Pancreas (tissue), 10 donors: Measurements from ENCODE around the gene FXN. TPM values are rescaled to one million over a fixed set of nuclear protein-coding genes. Genes with fewer than 3 reads are reported as not detected.

Experiments used
- ATAC-seq, 4 donors: fragments of 200-7000 bp; cut with Tn5 transposase; one replicate each; pipeline versions ENCODE4 v1.8.0 to v1.9.1; 2020; ENCODE audit warnings: mild to moderate bottlenecking in 4 of 4, moderate library complexity in 4 of 4
- DNase-seq, 6 donors: peaks; one replicate each; pipeline ENCODE4 v3.0.0-alpha.2; 2020
- FAIRE-seq: peaks from 2 replicates; lab custom pipeline; 2012; peaks lifted over from hg19 to GRCh38; lab: Jason Lieb, UNC
- H3K27ac ChIP-seq, 4 donors: fragments of 200-600 bp; sonication (generic); 1 replicate in 3 of 4; 2 replicates in 1 of 4; pipeline versions ENCODE4 v1.5.0 to v1.8.0; 2020
- H3K27me3 ChIP-seq, 4 donors: fragments of 200-600 bp; one replicate each; pipeline ENCODE4 v1.8.0; 2021
- H3K36me3 ChIP-seq, 3 donors: fragments of 200-600 bp; sonication (generic) in 1 of 3; one replicate each; pipeline versions ENCODE4 v1.5.0 to v1.8.0; 2020 to 2021
- H3K4me1 ChIP-seq, 3 donors: fragments of 200-600 bp; one replicate each; pipeline ENCODE4 v1.8.0; 2021
- H3K4me3 ChIP-seq, 4 donors: fragments of 200-600 bp; sonication (generic) in 2 of 4; one replicate each; pipeline versions ENCODE4 v1.5.0 to v1.8.0; 2020 to 2021
- H3K9me3 ChIP-seq, 4 donors: fragments of 200-600 bp; one replicate each; pipeline ENCODE4 v1.8.0; 2021
- WGBS, 2 donors: extraction: QIAGEN DNeasy Blood & Tissue Kit; methylation state at CpG; one replicate each; pipeline ENCODE4 v1.1.7; 2013; 5-methylcytosine and 5-hydroxymethylcytosine counted together
- intact Hi-C, 3 donors: fragments of 100-400 bp; cut with DNase I; formaldehyde crosslinking; loops; one replicate each; pipeline versions ENCODE4 v1.11.1 to v1.14.2; 2022
- polyA plus RNA-seq, 2 donors: library from polyadenylated mRNA; stranded (reverse); fragments of 200-250 nt; gene quantifications; one replicate each; pipeline ENCODE4 v1.2.3, GENCODE V29; 2013
- total RNA-seq, 6 donors: library from RNA; stranded (reverse); fragmentation: NEBNext Ultra II Directional in 4 of 6; extraction: Animal tissue kit (Norgen Biotek cat#: 25700) in 4 of 6; gene quantifications; one replicate each; pipeline versions ENCODE4 v1.2.1 to v1.2.4, GENCODE V29; 2021 to 2023
- TF ChIP-seq, protein P1 (sequence below), 4 donors: fragments of 200-600 bp; sonication (generic) in 3 of 4; IDR thresholded peaks; one replicate each; pipeline versions ENCODE4 v1.5.0 to v1.8.0; 2021; ENCODE audit warnings: antibody characterized with exemption in 4 of 4
- donor health status: healthy with polysubstance abuse.
- donor health status: DM: no; HTN: no; CAD: no; lungs with moderate emphysema.
- donor health status: DM: no; HTN: no; CAD: no.
- donor health status: control.
- donor health status: control.
- donor health status: Bipolar disorder and iron deficiency.
- donor health status: DM: yes; HTN: yes; CAD: no.
- donor health status: DM: no; HTN: no; CAD: no.
- donor health status: DM: no; HTN: no; CAD: no.
- donor health status: DM: yes; HTN: yes; CAD: no.

The FXN gene
- total and polyA plus RNA-seq, 8 donors = 6.2 to 12.0 (median 8.9) TPM

- intact Hi-C loops = no loop called here
- no peak for FAIRE-seq
- Histone ChIP-seq H3K4me3 (peak overlapping the region; percentile 84 to 94 (median 88)), H3K27me3 (no peaks in the 10 kb centered on the region), H3K4me1 (peaks cover 4 to 8% (median 5%) of the 10 kb centered on the region in 3 donors), H3K36me3 (no peaks in the 10 kb centered on the region), H3K27ac (peak overlapping the region; percentile 95 to 99 (median 98)), H3K9me3 (no peaks in the 10 kb centered on the region)
- TF ChIP-seq, protein P1, sequence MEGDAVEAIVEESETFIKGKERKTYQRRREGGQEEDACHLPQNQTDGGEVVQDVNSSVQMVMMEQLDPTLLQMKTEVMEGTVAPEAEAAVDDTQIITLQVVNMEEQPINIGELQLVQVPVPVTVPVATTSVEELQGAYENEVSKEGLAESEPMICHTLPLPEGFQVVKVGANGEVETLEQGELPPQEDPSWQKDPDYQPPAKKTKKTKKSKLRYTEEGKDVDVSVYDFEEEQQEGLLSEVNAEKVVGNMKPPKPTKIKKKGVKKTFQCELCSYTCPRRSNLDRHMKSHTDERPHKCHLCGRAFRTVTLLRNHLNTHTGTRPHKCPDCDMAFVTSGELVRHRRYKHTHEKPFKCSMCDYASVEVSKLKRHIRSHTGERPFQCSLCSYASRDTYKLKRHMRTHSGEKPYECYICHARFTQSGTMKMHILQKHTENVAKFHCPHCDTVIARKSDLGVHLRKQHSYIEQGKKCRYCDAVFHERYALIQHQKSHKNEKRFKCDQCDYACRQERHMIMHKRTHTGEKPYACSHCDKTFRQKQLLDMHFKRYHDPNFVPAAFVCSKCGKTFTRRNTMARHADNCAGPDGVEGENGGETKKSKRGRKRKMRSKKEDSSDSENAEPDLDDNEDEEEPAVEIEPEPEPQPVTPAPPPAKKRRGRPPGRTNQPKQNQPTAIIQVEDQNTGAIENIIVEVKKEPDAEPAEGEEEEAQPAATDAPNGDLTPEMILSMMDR (IDR thresholded peaks at IDR 0.05) = no peak
- peak; percentile 51 to 64 (median 60) for ATAC-seq
- peak; percentile 65 to 82 (median 74) for DNase-seq
- 0% methylated on average over 78 to 86 of the region's 86 CpGs for WGBS, 2 donors
Observed at GRCh38 chr9:69121155-69122081, 85.9 kb downstream of the FXN start.

GRCh38 chr9:69122082-69122548, 86.6 kb downstream of the FXN start:
- peak overlapping the region; percentile 95 to 99 (median 98) for H3K27ac ChIP-seq
- no peaks in the 10 kb centered on the region for H3K36me3 ChIP-seq
- DNase-seq (peak; percentile 69 to 86 (median 74)), FAIRE-seq (no peak), ATAC-seq (peak; percentile 57 to 73 (median 64))
- H3K4me3 ChIP-seq = peak overlapping the region; percentile 84 to 94 (median 88)
- H3K9me3 ChIP-seq = no peaks in the 10 kb centered on the region
- TF ChIP-seq, protein P1 (IDR thresholded peaks at IDR 0.05) = no peak
- whole genome bisulfite sequencing, 2 donors = 0 to 1% methylated on average over 28 of the region's 28 CpGs
- H3K27me3 ChIP-seq = no peaks in the 10 kb centered on the region
- peaks cover 4 to 8% (median 5%) of the 10 kb centered on the region in 3 donors for H3K4me1 ChIP-seq
- intact Hi-C loops = no loop called here

DNA sequence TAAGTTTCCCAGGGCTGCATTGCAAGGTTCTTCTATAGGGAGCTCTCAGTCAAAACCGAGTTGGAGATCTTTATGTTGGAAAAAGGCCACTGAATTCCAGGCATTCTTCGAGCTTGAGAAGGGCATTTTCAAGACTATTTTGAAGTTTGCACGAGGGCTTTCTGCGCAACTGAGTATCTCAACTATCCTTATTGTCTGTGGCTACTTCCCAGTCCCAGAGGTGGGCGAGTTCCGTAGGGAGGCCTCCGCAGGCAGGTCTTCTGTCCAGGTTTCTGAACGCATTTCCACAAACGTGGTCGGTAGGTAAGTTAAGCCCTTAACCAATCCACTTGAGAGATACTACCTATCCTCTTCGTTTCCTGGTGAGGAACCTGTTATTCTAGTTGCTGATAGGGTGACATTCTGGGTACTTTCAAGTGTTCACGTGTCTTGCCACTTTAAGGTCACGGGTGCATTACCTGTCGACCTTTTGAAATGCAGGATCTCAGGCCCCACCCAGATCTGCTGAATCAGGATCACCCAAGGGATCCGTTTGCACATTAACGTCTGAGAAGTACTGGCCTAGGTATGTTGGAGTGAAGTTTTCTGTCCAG, 87.1 kb downstream of the FXN start:
- Histone ChIP-seq H3K27ac (peak overlapping the region; percentile 95 to 99 (median 98)), H3K4me1 (peaks cover 4 to 8% (median 5%) of the 10 kb centered on the region in 3 donors), H3K4me3 (peak overlapping the region; percentile 84 to 94 (median 88)), H3K36me3 (no peaks in the 10 kb centered on the region), H3K9me3 (no peaks in the 10 kb centered on the region), H3K27me3 (no peaks in the 10 kb centered on the region)
- intact Hi-C loops = no loop called here
- 8 to 9% methylated on average over 16 of the region's 16 CpGs for WGBS, 2 donors
- ATAC-seq = peak; percentile 4 to 39 (median 26)
- TF ChIP-seq, protein P1 (IDR thresholded peaks at IDR 0.05) = no peak
- no peak for FAIRE-seq
- peak in 3 of 6 donors; percentile 31 to 48 (median 39) for DNase-seq

DNA sequence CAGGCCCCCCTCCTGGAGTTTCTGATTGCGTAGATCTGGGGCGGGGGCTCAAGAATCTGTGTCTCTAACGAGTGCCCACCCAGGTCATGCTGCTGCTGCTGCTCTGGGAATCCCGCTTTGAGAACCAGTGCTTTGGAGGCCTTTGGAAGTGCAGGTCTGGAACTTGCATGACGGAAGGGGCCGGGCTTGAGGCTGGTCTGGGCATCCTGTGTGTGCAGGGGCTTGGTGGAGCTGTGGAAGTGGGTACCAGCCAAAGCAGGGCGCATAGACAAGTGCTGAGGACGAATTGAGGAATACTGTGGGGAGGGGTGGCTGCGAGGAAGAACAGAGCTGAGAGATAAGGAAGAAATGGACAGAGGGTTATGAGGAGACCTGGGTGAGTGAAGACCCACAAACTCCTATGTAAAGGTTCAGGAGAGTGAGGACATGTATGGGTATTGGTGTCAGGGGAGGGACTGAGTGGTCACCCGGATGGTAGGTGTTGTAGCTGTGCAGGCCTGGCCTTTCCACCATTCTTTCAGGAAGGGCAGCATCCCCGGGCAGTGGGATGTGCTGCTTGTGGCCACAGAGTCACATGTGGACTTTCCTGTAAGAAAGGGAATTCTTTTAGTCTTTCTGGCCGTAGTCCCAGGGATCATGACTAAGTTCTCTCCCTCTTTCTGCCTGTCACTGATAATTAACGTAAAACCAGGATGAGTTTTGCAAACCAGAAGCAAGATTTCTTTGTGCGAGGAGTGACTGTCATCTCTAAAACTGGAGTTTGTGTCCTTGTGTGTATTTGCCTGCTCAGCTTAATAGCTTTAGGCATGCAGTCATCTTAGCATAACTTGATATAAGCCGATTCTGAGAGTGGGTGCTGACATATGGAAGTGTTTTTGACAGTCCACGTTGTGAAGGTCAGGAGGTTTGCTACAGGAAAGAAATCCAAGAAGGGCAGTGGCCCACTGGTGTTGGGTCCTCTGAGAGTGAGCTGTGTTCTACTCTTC, 95.2 kb downstream of the FXN start:
- TF ChIP-seq, protein P1 (IDR thresholded peaks at IDR 0.05) = no peak
- DNase-seq = no peak
- FAIRE-seq = no peak
- H3K9me3 ChIP-seq = no peaks in the 10 kb centered on the region
- peak overlapping the region in 1 of 4 donors; percentile 39 for H3K27ac ChIP-seq
- H3K27me3 ChIP-seq = no peaks in the 10 kb centered on the region
- H3K4me3 ChIP-seq = no peak overlapping the region
- 59 to 65% methylated on average over 16 of the region's 16 CpGs for WGBS, 2 donors
- intact Hi-C loops = loop anchor here in 1 of 3 donors (10.0 kb wide), 1 partner anchor 76 kb away; no protein-coding TSS in a partner anchor
- ATAC-seq = peak; percentile 25 to 68 (median 46)
- H3K36me3 ChIP-seq = no peaks in the 10 kb centered on the region
- peaks cover 5 to 13% (median 6%) of the 10 kb centered on the region in 3 donors for H3K4me1 ChIP-seq
